Heart left ventricle (tissue), 16 donors: ENCODE results near the gene MRPS15. TPM values are rescaled to one million over a fixed set of nuclear protein-coding genes. Genes with fewer than 3 reads are reported as not detected.
"Not testable (repeated sequence)": the region's sequence is repeated elsewhere in the genome, so short reads cannot be mapped to it uniquely, and the experiment has no call there.

Experiments used
- ATAC-seq, 4 donors: fragments of 200-7000 bp; cut with Tn5 transposase; one replicate each; pipeline ENCODE4 v1.9.1; 2020 to 2022; ENCODE audit warnings: moderate library complexity in 4 of 4, mild to moderate bottlenecking in 3 of 4, moderate number of reproducible peaks in 1 of 4
- DNase-seq, 5 donors: peaks; one replicate each; pipeline ENCODE4 v3.0.0-alpha.2; 2020
- H3K27ac ChIP-seq, 12 donors: fragments of 200-600 bp; sonication (generic) in 4 of 12; one replicate each; pipeline versions ENCODE4 v1.5.0 to v1.8.0; 2016 to 2022; ENCODE audit warnings: mild to moderate bottlenecking in 2 of 12
- H3K27me3 ChIP-seq, 9 donors: fragments of 200-600 bp; sonication (generic) in 2 of 9; one replicate each; pipeline versions ENCODE4 v1.5.1 to v1.8.0; 2016 to 2022; ENCODE audit warnings: mild to moderate bottlenecking in 3 of 9
- H3K36me3 ChIP-seq, 9 donors: fragments of 200-600 bp; sonication (generic) in 2 of 9; one replicate each; pipeline versions ENCODE4 v1.5.0 to v1.8.0; 2018 to 2022; ENCODE audit warnings: mild to moderate bottlenecking in 2 of 9
- H3K4me1 ChIP-seq, 12 donors: fragments of 200-600 bp; sonication (generic) in 4 of 12; one replicate each; pipeline versions ENCODE4 v1.5.0 to v1.8.0; 2016 to 2022; ENCODE audit warnings: mild to moderate bottlenecking in 3 of 12
- H3K4me3 ChIP-seq, 12 donors: fragments of 200-600 bp; sonication (generic) in 4 of 12; one replicate each; pipeline versions ENCODE4 v1.5.0 to v1.8.0; 2017 to 2022; ENCODE audit warnings: mild to moderate bottlenecking in 9 of 12, moderate library complexity in 4 of 12
- H3K9me3 ChIP-seq, 12 donors: fragments of 200-600 bp; sonication (generic) in 4 of 12; one replicate each; pipeline versions ENCODE4 v1.5.0 to v1.8.0; 2016 to 2022; ENCODE audit warnings: mild to moderate bottlenecking in 1 of 12
- POLR2A ChIP-seq, 2 donors: fragments of 450-650 bp; IDR thresholded peaks; one replicate each; pipeline ENCODE4 v1.6.1; 2017; ENCODE audit warnings: antibody characterized with exemption in 2 of 2, mild to moderate bottlenecking in 2 of 2, moderate library complexity in 2 of 2
- WGBS, 4 donors: extraction: QIAGEN DNeasy Blood & Tissue Kit in 2 of 4; methylation state at CpG; one replicate each; pipeline versions ENCODE4 v1.1.5 to v1.1.7; 2013 to 2018; 5-methylcytosine and 5-hydroxymethylcytosine counted together
- intact Hi-C, 10 donors: fragments of 100-400 bp; cut with DNase I; formaldehyde crosslinking; loops; one replicate each; pipeline versions ENCODE4 v1.11.1 to v1.14.2; 2022
- polyA plus RNA-seq, 2 donors: library from polyadenylated mRNA; stranded (reverse); fragments of 200-250 nt; gene quantifications; one replicate each; pipeline ENCODE4 v1.2.3, GENCODE V29; 2013
- total RNA-seq, 9 donors: library from RNA; depleted of rRNA in 2 of 9; stranded (reverse); fragments of >200 nt in 2 of 9; fragmentation: NEBNext Ultra II Directional in 3 of 9; extraction: Animal tissue kit (Norgen Biotek cat#: 25700) in 3 of 9; gene quantifications; one replicate each; pipeline versions ENCODE4 v1.1.0 to v1.2.4, GENCODE V29; 2016 to 2023
- TF ChIP-seq, protein P1 (sequence below), 12 donors: fragments of 200-600 bp; sonication (generic) in 4 of 12; IDR thresholded peaks; one replicate each; pipeline versions ENCODE4 v1.5.0 to v1.8.0; 2018 to 2022; ENCODE audit warnings: antibody characterized with exemption in 12 of 12, mild to moderate bottlenecking in 5 of 12
- donor health status: ischemic (EF 13 %, LVEDD 7.1; RV severe dilation, severe dysfunction).
- donor health status: healthy with polysubstance abuse.
- donor health status: DM: no; HTN: yes; CAD: no.
- donor health status: DM: no; HTN: no; CAD: no.
- donor health status: ischemic (EF 25% LVEDD 6.9; RV normal size, moderate dysfunction).
- donor health status: ischemic (EF 25% LVEDD 5.7; RV mildly dilated, moderate dysfunction).
- donor health status: healthy.
- donor health status: DM: yes; HTN: yes; CAD: no.
- donor health status: ischemic (EF 35%, LVEDD 5.7; RV mildly dilated, moderate dysfunction).
- donor health status: nonischemic (EF 11% LVEDD 7.7; RV severe dilation, severe dysfunction).
- donor health status: DM: yes; HTN: yes; CAD: no.
- donor health status: PGD.
- donor health status: ischemic (EF 29% LVEDD 5.4; RV normal size, mild dysfunction).
- donor health status: nonischemic (EF 23%, LVEDD 6.1; RV moderate dilation, normal function).

MRPS15 gene
- total and polyA plus RNA-seq, 11 donors: 83.5 to 396 (median 108) TPM

- intact Hi-C loops: no loop called here
- H3K27ac ChIP-seq: no peak overlapping the region
- 66 to 83% (median 79%) methylated on average over 2 of the region's 2 CpGs for WGBS, 4 donors
- H3K4me1 ChIP-seq: peaks cover 0 to 34% (median 4%) of the 10 kb centered on the region in 12 donors
- peaks cover 0 to 8% (median 0%) of the 10 kb centered on the region in 9 donors for H3K27me3 ChIP-seq
- peaks cover 0 to 6% (median 0%) of the 10 kb centered on the region in 9 donors for H3K36me3 ChIP-seq
- no peak overlapping the region for H3K4me3 ChIP-seq
- DNase-seq (no peak), ATAC-seq (no peak)
- H3K9me3 ChIP-seq: no peaks in the 10 kb centered on the region
- TF ChIP-seq, protein P1, sequence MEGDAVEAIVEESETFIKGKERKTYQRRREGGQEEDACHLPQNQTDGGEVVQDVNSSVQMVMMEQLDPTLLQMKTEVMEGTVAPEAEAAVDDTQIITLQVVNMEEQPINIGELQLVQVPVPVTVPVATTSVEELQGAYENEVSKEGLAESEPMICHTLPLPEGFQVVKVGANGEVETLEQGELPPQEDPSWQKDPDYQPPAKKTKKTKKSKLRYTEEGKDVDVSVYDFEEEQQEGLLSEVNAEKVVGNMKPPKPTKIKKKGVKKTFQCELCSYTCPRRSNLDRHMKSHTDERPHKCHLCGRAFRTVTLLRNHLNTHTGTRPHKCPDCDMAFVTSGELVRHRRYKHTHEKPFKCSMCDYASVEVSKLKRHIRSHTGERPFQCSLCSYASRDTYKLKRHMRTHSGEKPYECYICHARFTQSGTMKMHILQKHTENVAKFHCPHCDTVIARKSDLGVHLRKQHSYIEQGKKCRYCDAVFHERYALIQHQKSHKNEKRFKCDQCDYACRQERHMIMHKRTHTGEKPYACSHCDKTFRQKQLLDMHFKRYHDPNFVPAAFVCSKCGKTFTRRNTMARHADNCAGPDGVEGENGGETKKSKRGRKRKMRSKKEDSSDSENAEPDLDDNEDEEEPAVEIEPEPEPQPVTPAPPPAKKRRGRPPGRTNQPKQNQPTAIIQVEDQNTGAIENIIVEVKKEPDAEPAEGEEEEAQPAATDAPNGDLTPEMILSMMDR (IDR thresholded peaks at IDR 0.05): no peak
- TF ChIP-seq POLR2A (IDR thresholded peaks at IDR 0.05): no peak
These were observed 15.4 kb upstream of the MRPS15 start for GRCh38 chr1:36479505-36480051.

- DNase-seq, H3K36me3 ChIP-seq, ATAC-seq, H3K27me3 ChIP-seq, H3K27ac ChIP-seq, intact Hi-C loops, H3K4me3 ChIP-seq, H3K9me3 ChIP-seq: not testable (repeated sequence)
- 76 to 88% (median 83%) methylated on average over 13 of the region's 13 CpGs for WGBS, 4 donors
- peaks cover 0 to 23% (median 4%) of the 10 kb centered on the region in 12 donors for H3K4me1 ChIP-seq
These were observed 13.4 kb upstream of the MRPS15 start for GRCh38 chr1:36477615-36478014.

DNA sequence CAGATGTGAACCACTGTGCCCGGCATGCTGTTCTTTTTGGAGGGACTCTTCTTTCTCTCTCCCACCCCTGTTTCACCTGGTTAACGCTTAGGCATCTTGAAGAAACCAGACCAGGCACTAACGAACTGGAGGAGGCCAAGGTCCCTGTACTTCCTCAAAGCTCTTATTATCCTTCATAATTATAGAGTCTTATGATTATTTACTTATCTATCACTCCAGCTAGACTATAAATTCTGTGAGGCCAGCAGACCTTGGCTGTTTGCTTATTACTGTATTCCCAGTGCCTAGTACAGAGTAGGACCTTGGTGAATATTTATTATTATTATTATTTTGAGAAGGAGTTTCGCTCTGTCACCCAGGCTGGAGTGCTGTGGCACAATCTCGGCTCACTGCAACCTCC, 12.8 kb upstream of the MRPS15 start:
- DNase-seq (no peak), ATAC-seq (no peak)
- Histone ChIP-seq H3K4me1 (peaks cover 0 to 22% (median 4%) of the 10 kb centered on the region in 12 donors), H3K4me3 (no peak overlapping the region), H3K36me3 (peaks cover 0 to 6% (median 0%) of the 10 kb centered on the region in 9 donors), H3K27me3 (peaks cover 0 to 8% (median 0%) of the 10 kb centered on the region in 9 donors), H3K27ac (no peak overlapping the region), H3K9me3 (no peaks in the 10 kb centered on the region)
- intact Hi-C loops: no loop called here
- 82 to 88% (median 86%) methylated on average over 5 of the region's 5 CpGs for WGBS, 4 donors
- TF ChIP-seq, protein P1 (IDR thresholded peaks at IDR 0.05): no peak
- TF ChIP-seq POLR2A (IDR thresholded peaks at IDR 0.05): no peak

DNA sequence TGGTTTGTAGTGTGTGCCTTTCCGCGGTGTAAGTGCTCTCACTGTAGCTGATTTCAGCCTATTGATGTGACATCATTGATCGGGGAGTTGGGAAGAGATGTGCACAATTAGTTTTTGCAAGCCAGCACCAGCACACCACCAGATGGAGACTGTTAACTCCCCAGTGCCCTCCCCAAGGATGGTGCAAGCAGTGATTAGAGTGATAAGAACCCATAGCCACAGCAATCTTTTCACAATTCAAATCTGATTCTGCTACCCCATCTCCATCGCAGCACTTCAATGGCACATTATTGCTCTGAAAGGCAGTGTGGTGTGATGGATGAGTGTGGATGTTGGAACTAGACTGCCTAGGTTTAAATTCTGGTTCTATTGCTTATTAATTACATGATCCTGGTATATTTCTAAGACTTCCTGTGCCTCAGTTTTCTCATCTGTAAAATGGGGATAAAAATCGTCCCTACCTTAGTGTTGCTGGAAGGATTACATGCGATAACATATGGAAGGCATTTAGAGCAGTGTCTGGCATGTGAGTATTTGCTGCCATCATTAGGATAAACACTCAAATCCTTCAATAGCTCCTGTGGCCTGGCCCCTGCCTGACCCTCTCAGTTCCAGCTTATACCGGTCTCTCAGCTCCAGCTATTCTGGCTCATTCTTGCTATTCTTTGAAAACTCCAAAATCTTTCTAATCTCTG, 11.9 kb upstream of the MRPS15 start:
- 64 to 75% (median 69%) methylated on average over 7 of the region's 7 CpGs for WGBS, 4 donors
- peaks cover 0 to 13% (median 0%) of the 10 kb centered on the region in 12 donors for H3K4me1 ChIP-seq
- intact Hi-C loops: no loop called here
- no peak overlapping the region for H3K4me3 ChIP-seq
- DNase-seq (no peak), ATAC-seq (no peak)
- no peak for TF ChIP-seq POLR2A (IDR thresholded peaks at IDR 0.05)
- TF ChIP-seq, protein P1 (IDR thresholded peaks at IDR 0.05): no peak
- peaks cover 0 to 6% (median 0%) of the 10 kb centered on the region in 9 donors for H3K36me3 ChIP-seq
- no peaks in the 10 kb centered on the region for H3K9me3 ChIP-seq
- H3K27me3 ChIP-seq: peaks cover 0 to 8% (median 0%) of the 10 kb centered on the region in 9 donors
- H3K27ac ChIP-seq: no peak overlapping the region
